ENCODE results near the gene DAB2IP.

The DAB2IP gene

GRCh38 chr9:121771418-121771817, 120.0 kb downstream of the DAB2IP start:
- no peak for TF ChIP-seq CTCF (conservative IDR thresholded peaks at IDR 0.05; ENCODE audit: low read depth, low read length)
- DNase-seq (ENCODE audit: low read depth) = no peak
- no peak overlapping the region for H3K4me3 ChIP-seq (ENCODE audit: low read depth, low read length)

DNA sequence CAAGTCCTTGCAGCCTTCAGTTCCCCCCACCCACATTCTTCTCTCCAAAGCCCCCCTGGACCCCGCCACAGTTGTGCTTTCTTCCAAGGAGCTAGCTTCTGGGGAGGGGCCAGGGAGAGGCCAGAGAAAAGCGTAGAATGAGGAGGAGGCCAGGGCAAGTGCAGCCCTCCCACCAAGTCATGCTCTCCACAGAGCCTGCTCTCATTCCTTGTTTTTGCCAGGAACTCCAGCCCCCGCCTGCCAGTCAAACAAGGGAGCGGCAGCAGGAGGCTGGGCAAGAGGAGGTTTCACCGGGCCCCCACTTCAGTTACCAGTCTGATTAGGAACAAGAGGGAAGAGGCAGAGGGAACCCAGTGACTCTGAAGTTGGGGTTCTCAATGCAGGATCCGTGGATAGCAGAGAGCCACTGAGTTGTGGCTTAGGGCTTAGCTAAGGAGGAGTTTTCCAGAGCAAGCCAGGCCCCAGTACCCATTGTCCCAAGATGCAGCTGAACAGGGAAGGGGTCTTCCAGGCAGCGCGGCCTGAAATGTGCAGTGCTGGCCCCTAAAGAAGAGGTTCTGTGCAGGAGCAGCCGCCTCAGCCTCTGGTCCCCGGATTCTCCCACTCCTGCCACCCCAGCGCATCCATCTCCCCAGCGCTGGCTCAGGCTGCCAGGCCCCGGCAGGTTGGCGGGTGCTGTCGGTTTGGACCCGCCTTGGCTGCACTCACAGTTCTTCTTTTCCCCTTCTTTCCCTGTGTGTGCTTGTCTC, 120.6 kb downstream of the DAB2IP start:
- H3K4me3 ChIP-seq (ENCODE audit: low read depth, low read length) = no peak overlapping the region
- DNase-seq (ENCODE audit: low read depth) = no peak
- no peak for TF ChIP-seq CTCF (conservative IDR thresholded peaks at IDR 0.05; ENCODE audit: low read depth, low read length)

GRCh38 chr9:121772600-121773285, 121.3 kb downstream of the DAB2IP start:
- no peak for TF ChIP-seq CTCF (conservative IDR thresholded peaks at IDR 0.05; ENCODE audit: low read depth, low read length)

DNA sequence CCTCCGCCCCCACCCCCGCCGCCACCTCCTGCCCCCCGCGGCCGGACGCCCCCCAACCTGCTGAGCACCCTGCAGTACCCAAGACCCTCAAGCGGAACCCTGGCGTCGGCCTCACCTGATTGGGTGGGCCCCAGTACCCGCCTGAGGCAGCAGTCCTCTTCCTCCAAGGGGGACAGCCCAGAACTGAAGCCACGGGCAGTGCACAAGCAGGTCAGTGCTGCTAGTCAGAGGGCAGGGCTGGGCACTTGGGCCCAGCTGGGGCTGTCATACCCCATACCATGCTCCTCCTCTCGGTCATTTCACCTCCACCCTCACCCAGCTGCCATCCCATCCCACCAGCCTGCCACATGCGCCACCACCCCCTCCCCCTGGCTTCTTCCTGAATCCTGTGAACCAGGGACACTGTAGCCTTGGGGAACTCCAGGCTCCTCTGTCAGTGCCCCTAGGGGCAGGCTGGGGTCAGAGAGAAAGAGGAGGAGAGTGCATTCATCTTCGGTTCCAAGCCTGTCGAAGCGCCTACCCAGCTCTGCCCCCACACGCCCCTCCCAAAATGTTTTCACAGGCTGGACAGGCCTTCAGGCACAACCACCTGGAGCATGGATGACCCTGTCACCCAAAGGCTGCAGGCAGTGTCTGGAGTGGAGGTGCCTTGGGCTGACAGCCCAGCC, 122.0 kb downstream of the DAB2IP start:
- TF ChIP-seq CTCF (conservative IDR thresholded peaks at IDR 0.05; ENCODE audit: low read depth, low read length) = no peak
- DNase-seq (ENCODE audit: low read depth) = no peak
- no peak overlapping the region for H3K4me3 ChIP-seq (ENCODE audit: low read depth, low read length)

More at GRCh38 chr9:121772600-121773285, 121.3 kb downstream of the DAB2IP start:
- DNase-seq (ENCODE audit: low read depth) = no peak
- no peak overlapping the region for H3K4me3 ChIP-seq (ENCODE audit: low read depth, low read length)

GRCh38 chr9:121773954-121774714, 122.7 kb downstream of the DAB2IP start:
- TF ChIP-seq CTCF (conservative IDR thresholded peaks at IDR 0.05; ENCODE audit: low read depth, low read length) = no peak
- DNase-seq (ENCODE audit: low read depth) = no peak
- no peak overlapping the region for H3K4me3 ChIP-seq (ENCODE audit: low read depth, low read length)

- no peak for TF ChIP-seq CTCF (conservative IDR thresholded peaks at IDR 0.05; ENCODE audit: low read depth, low read length)
- DNase-seq (ENCODE audit: low read depth) = no peak
- H3K4me3 ChIP-seq (ENCODE audit: low read depth, low read length) = no peak overlapping the region
Measured at GRCh38 chr9:121774715-121775613, 123.5 kb downstream of the DAB2IP start.

Data from choroid plexus epithelial cell (primary cell).